HG03064 (cell line): ENCODE measurements around the gene YEATS2.

Experiments
- ATAC-seq: cut with Tn5 transposase; IDR thresholded peaks from one replicate; pipeline ENCODE4 v1.9.1; 2021; ENCODE audit warnings: low read depth; ENCODE audit not compliant: unreplicated experiment

YEATS2 gene

DNA sequence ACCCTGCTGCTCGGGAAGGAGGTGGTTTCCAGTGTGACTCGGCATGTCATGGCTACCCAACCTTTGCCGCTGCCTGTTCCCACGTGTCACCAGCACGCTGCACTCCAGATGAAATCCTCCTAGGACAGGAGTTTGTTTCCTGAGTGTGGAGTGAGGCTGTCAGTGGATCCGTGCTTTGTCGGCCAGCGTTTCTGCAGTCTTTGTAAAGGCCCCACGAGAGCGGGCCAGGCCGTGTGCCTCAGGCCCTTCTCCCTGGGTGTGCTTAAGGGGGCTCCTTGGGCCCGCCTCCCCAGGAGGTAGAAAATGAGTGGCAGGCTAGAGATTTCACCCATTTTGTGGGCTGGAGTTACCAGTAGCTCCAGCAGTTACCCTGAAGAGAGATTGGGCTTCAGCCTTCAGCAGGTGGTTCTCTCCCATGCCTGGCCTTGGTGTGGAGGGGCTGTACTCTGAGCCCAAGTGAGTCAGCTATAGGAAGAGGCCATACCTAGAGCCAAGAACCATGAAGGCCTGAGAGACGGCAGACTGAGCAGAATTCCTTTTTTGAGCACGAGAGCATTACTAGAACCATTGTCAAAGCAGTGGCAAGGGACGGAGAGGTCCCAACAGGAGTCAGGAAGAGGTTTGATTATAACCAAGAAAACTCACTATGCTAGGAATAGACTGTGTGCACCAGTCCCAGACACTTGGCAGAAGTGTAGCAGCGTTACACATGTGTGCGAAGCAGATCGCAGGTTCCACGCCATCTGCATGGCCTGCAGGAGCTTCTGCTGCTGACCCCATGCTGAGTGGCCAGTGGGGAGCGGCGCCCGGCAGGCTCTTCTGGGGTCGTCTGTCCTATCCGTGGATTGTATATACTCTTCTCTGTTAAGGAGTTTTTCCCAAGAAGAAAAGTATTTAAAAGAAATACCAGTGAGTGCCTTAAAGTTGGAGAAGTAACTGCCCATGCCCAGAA lies 113.3 kb downstream of the YEATS2 start:
- ATAC-seq: no peak

DNA sequence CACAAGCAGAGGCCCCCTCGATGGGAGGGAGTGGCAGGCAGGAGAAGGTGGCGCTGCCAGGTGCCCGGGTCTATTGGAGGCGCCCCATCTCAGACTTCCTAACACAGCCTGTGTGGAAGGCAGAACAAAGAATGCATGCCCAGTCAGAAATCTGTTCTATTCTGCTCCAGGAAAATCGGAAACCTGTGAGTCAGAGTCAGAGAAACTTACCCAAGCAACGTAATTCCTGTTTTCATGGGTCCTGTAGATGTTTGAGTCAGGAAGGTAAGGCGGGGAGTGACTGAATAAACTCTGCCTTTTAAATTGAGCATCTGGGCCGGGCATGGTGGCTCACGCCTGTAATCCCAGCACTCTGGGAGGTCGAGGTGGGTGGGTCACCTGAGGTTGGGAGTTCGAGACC lies 114.0 kb downstream of the YEATS2 start:
- ATAC-seq: no peak

GRCh38 chr3:183812761-183813445 lies 115.3 kb downstream of the YEATS2 start:
- no peak for ATAC-seq

DNA sequence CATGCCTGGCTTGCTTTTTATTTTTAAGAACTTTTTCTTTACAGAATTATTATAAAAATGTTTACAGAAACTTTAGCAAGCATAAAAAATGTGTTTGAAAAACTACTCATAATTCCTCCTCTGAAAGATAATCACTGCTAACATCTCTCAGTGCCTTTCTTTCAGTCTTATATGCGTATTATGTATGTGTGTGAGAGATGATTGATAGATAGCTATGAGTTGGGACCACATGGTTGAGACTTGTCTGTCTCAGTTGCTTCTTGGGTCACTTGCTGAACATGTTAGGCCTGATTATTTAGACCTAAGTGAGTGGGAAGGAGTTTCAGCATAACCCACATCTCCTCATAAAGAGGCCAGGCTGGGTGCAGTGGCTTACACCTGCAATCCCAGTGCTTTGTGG lies 116.6 kb downstream of the YEATS2 start:
- ATAC-seq: no peak

- no peak for ATAC-seq
Observed at GRCh38 chr3:183815563-183815940, 118.0 kb downstream of the YEATS2 start.

DNA sequence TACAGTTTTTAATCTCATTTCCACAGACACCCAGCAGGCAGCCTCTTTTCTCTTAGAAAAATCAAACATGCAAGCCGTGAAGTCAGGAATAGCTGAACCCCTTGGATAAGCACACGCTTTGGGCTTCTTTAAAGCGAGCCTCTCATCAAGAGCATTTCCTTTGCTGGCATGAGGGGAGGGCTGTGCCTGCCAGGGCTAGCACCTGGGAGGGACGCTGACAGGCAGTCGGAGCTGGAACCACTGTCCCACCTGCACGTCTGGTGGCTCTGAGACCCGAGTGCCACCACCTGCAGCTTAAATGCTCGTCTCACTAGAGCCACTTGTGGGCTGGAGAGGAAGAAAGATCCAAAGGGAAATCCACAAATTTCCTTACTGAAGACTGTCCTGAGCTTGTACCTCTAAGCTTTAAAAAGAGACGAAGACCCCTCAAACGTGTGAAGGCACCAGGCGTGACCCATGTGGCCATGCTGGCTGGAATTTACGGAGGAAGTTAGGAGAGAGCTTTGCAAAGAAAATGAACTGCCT lies 118.4 kb downstream of the YEATS2 start:
- no peak for ATAC-seq

GRCh38 chr3:183816681-183817510 lies 119.3 kb downstream of the YEATS2 start:
- ATAC-seq: no peak

DNA sequence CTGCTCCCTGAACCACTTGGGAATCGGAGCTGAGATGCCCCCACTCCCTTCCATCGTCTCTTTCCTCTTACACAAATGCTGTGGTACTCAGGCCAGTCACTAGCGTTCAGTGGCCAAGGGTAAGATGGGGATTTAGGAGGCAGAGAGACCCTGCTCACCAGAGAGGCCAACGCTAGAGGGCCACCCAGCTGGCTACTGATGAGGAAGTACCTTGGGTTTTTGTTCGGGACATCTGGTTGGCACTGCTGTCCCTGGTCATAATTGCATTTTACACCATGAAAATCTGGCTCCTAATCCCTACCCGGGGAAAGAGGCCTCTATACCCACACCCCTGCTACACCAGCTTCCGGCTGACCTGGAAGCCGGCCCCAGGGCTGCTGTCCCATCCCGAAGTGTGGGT lies 120.0 kb downstream of the YEATS2 start:
- ATAC-seq: no peak

GRCh38 chr3:183818041-183818620 lies 120.5 kb downstream of the YEATS2 start:
- ATAC-seq: no peak

DNA sequence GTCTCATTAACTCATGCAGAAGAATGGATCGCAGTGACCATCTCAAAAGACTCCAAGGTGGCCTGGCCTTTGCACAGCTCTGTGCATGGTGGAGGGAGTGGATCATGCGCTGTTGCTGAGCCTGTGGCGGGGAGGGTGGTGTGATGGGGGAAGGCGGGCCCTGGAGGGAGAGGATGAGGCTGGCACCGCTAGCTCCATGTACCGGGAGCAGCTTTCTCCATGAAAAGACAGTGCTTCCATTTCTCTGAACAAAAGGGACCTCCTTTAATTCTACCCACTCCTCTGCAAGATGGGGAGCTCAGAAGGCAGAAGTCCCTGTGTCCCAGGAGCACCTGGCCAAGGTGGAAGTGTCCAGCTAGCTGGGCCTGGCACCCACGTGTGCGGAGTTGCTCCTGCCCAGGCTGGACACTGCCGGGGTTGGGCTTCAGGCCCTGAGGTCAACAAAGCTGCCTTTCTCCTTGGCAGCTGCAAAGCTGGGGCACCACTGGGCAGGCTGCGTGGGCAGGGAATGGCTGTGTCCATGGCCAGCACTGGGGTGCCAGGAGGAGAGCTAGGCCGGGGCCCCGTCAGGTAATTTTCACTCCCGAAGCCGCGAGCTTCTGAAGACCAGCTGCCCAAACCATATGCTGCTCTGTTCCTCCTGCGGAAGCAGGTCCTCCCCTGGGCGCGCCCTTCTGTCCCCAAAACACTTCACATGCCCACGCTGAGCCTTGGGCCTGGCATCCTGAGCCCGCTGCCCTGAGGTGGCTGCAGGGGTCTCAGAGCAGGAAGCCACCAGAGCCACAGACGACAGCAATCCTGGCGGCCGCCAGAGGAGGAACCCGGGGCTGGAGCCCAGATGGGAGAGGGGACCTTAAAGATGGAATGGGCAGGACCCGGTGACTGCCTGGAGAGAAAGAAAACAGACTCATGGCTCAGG lies 121.4 kb downstream of the YEATS2 start:
- ATAC-seq: no peak

GRCh38 chr3:183819831-183820230 lies 122.2 kb downstream of the YEATS2 start:
- ATAC-seq: no peak

- no peak for ATAC-seq
Observed at GRCh38 chr3:183822631-183823030, 125.0 kb downstream of the YEATS2 start.

DNA sequence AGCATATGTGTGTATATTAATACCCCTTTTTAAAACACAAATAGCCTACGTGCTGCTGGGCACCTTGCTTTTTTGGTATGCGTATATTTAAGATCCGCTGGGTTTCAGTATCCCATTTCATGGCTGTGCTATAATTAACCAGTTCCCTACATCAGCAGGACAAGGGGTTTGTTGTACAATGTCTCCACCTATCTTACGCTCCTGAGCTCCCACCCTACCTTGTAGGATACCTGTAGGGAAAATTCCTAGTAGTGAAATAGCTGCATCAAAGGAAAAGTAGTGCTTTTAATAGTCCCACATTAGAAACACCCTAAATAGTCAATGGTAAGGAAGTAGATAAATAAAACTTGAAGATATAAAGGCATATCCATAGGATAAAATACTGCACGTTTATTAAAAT lies 126.4 kb downstream of the YEATS2 start:
- no peak for ATAC-seq

- ATAC-seq: peak; percentile 43
Observed at GRCh38 chr3:183824761-183825455, 127.3 kb downstream of the YEATS2 start.

- ATAC-seq: peak; percentile 48
Observed at GRCh38 chr3:183825456-183826161, 128.0 kb downstream of the YEATS2 start, which contains the start of gene MAP6D1. Gene MAP6D1 (minus strand): TSS chr3:183825577. CDS start chr3:183825547, 30 bp downstream.

DNA sequence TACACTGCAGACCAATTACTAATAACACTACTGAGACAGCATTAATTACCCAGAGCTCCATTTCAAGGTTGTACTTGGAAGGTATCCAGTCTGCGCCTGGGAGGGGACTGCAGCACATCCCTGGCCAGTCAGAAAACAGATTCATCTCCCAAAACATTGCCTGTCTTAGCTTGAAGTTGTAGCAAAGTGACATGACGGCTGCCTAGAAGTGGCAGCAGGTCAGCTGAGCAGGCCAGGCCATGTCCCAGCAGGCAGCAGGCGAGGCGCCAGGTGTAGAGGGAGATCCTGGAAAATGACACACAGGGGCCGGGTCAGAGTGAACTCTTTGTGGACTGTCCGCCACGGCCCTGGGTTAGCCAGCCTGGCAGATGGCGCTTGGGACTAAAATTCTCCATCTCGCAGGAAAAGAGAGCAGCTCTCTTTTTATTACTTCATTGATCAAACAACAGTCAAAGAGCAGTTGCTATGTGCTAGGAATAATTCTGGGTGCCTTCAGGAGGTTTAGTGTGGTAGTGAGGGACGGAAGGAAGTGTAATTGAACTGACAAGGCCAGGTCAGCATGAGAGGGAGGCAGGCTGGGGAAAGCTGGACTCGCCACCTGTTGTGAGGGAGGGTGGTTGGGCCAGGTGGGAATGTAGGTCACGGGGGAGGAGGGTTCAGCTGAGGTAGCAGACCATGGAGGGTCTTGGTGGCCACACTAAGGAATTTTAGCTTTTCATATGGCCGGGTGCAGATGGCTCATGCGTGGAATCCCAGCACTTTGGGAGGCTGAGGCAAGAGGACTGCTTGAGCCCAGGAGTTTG lies 129.1 kb downstream of the YEATS2 start:
- ATAC-seq: no peak
